NB4 (cell line): ENCODE results near the gene SVIL.

ENCODE experiments used
- CTCF ChIP-seq: IDR thresholded peaks from one replicate; pipeline ENCODE4 v1.5.1; 2012; ENCODE audit warnings: low read depth, low read length
- MAX ChIP-seq: IDR thresholded peaks from 2 replicates; pipeline ENCODE4 v1.6.1; 2011; ENCODE audit warnings: low read depth, low read length

- TF ChIP-seq CTCF (no peak), MAX (no peak)
These were observed 48.3 kb downstream of the SVIL start for GRCh38 chr10:29586509-29586908.
